CD4-positive, alpha-beta T cell treated with Interleukin-1 beta for 1 hour (primary cell): Measurements from ENCODE around the gene MACROD1.
"Not testable (repeated sequence)": the region's sequence is repeated elsewhere in the genome, so short reads cannot be mapped to it uniquely, and the experiment has no call there.

ENCODE experiments used
- DNase-seq, 2 donors: peaks; one replicate each; pipeline ENCODE4 v3.0.0-alpha.2; 2020 to 2022

MACROD1 gene

GRCh38 chr11:63991558-63991957 is 174.4 kb downstream of the MACROD1 start:
- no peak for DNase-seq

DNA sequence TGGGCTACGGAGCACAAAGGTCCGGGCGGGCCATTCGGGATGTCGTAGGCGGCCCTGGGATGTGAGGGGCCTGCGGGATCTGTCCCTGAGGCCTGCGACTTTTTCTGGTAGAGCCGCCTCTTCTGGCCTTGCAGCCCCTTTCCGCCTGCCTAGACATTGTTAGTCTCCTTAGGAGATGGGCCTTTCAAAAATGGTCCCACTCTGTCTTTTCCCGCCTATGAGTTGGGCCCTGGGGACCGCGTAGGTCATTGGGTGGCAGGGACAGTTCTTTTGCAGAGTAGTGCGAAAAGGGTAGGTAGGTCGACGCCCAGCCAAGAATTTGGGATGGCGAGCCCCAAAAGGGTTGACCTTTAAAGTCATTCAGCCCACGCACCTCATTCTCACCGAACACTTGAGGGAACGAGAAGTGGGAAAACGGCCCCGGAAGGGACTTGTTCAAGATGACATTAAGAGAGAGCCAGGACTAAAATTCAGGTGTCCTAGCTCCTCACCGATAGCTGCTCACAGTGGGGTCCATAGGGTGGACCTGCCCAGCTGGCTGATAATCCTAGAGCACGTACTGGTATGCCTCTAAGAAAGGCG is 178.9 kb downstream of the MACROD1 start:
- no peak for DNase-seq

DNA sequence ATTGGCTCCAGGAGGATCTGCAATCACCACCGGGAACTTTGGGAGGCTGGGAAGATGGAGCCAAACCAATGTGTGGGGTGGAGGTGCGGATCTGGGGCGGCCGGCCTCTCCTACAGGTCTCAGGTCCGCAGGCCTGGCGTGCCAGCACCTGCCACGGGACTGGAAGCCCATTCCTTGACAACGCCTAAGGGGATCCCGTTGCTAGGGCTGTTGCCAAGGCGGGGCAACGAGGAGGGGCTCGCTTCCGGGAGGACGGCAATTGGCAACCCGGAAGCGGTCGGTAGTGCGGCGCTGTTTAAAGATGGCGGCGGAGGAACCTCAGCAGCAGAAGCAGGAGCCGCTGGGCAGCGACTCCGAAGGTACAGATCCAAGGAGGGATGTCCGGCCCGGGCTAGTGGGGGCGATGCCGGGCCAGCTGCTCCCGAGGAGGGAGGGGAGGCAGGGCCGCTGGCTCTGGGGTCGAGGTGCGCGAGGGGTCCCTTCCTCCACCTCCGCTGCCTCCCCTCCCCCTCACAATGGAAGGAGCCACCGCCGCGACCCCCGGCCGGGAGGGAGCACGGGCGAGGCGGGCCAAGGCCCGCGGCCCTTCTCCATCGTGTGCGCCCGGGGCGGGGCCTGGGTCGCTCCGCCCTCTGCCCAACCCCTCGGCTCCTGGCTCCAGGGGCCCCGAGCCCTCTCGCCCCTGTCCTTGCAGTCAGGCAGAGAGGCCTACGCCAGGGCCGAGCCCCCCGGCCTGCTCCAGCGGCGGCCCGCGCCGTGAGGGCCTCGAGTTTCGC is 179.6 kb downstream of the MACROD1 start, which contains the start of gene OTUB1:
OTUB1 (plus strand) TSS at position 283 of the 776 bp plus-strand sequence; CDS start at position 302, 19 bp downstream.
- DNase-seq, result peak; percentile 86 to 88

DNA sequence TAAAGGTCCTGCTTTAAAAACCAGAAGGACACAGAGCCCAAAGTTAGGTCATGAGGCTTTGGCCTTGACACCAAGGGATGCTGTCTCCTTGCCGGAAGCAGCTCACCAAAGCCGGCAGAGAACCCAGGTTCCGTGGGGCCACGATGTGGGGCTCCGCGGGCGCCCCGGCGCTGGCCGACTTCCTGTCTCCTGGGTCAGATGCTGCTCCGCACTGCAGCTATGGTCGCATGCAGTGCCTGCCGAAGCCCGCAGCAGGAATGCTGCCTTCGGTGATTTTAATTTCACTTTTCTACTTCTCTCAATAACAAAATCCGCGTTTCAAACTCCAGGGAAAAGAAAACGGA is 180.1 kb downstream of the MACROD1 start:
- peak; percentile 71 to 76 for DNase-seq

- no peak for DNase-seq
Measured at GRCh38 chr11:63979426-63979825, 186.5 kb downstream of the MACROD1 start.

GRCh38 chr11:63978551-63979239 is 187.2 kb downstream of the MACROD1 start:
- no peak for DNase-seq

DNA sequence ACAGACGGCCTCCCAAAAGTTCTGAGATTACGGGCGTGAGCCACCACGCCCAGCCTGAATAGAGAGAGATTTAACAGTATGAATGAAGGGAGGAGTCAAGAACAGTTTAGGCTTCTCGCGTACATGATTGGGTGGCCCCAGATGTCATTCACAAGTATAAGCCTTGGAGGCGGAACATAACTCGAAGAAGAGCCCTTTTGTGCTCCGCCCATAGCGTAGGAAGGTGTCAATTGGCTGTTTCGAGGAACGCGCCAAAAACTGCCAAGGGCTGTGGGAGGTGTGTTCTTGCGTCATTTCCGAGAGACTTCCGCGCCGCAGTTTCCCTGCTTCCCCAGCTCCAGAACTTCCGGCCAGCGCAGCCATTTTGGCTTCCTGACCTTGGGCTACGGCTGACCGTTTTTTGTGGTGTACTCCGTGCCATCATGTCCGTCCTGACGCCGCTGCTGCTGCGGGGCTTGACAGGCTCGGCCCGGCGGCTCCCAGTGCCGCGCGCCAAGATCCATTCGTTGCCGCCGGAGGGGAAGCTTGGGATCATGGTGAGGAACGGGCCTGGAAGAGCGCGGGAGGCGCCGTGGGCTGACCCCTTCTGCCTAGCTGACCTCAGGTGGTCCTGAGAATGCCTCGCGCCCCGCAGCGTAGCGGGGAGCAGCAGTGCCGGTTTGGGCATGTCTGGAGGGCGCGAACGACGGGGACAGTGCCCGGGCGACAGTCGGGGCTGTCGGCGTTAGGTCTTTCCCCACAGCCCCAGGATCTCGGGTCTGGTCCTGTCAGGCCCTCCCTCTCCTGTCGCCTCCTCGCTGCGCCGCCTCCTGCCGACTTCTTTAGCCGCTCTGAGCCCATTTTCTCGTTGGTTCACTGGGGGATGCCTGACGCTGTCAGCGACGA is 191.4 kb downstream of the MACROD1 start, which contains the start of gene COX8A:
COX8A (plus strand) TSS at position 362 of the 885 bp plus-strand sequence; CDS start at position 423, 61 bp downstream.
- peak; percentile 98 for DNase-seq

- DNase-seq, result not testable (repeated sequence)
Measured at GRCh38 chr11:63973912-63974258, 192.0 kb downstream of the MACROD1 start.

DNA sequence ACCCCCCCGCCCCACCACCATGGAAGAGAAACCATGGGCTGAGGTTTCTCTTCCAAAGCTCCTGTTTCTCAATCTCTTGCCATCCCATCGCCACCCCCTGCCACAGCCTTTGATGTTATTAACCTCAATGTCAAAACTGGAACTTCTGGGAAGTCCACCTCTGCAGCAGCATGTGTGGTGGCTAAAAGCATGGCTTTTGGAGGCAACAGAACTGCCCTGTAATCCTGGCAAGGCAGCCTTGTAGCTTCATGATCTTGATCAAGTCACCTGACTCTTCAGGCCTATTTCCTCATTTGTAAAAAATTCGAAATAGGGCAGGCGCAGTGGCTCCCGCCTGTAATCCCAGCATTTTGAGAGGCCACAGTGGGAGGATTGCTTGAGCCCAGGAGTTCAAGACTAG is 195.0 kb downstream of the MACROD1 start:
- no peak for DNase-seq

- no peak for DNase-seq
Measured at GRCh38 chr11:63969461-63969860, 196.5 kb downstream of the MACROD1 start.

DNA sequence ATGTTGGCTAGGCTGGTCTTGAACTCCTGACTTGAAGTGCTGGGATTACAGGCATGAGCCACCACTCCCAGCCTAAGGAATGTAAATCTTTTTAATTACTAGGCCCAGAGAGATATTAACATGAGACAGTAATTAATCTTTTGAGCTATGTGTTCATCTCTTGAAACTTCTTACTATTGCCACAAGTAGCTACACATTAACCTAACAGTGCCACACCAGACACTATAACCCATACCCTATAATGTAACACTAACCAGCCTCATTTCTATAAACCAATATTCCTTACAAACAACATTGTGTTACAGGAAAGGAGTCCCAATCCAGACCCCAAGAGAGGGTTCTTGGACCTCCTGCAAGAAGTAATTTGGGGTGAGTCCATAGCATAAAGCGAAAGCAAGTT is 199.5 kb downstream of the MACROD1 start:
- DNase-seq, result no peak

DNA sequence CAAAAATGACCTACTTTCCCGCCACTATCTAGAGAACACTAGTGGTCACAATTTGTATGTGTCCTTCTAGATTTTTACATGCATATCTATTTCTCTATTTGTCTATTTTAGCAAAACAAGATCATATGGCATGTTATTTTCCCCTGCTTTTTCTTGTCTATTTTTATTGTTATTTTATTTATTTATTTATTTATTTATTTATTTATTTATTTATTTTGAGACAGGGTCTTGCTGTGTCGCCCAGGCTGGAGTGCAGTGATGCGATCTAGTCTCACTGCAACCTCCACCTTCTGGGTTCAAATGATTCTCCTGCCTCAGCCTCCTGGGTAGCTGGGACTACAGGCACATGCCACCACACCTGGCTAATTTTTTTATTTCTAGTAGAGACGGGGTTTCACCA is 202.0 kb downstream of the MACROD1 start:
- not testable (repeated sequence) for DNase-seq

DNA sequence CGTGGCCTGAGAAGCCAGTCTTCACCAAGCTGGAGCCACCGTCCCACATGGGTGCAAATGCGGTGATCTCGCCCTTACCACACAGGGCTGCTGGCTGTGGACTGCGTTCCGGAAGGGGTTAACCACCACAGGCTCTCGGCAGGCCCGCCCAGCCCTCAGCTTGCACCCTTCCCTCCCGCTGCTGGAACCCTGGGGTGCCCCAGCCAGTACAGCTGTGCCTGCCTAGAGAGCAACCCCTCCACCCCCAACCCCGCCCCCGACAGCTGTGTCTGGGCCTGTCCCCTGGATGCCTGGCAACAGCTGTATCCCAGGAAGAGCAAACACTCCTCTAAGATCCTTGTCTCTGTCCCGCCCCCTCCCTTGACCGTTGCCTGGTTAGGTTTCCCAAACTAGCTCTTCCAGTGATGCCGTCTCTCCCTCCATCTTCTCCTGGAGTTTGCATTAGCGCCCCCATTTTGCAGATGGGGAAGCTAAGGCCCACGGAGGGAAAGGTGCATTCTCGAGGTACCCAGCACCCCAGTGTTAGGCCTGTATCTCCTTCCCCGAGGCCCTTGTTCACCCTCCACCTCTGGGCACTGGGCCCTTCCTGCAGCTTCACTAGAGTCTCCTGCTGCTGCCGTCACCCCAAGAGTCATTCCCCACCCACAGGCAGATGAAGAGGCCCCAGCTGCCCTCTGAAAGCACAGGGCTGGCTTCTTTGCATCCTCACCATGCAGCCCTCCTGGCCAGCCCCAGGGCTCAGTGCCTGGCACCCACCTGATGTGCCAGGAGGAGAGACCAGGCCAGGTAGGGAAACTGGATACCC is 204.1 kb downstream of the MACROD1 start:
- peak; percentile 39 to 46 for DNase-seq

GRCh38 chr11:63958008-63958407 is 207.9 kb downstream of the MACROD1 start:
- no peak for DNase-seq

GRCh38 chr11:63952570-63952969 is 213.3 kb downstream of the MACROD1 start:
- DNase-seq, result no peak

DNA sequence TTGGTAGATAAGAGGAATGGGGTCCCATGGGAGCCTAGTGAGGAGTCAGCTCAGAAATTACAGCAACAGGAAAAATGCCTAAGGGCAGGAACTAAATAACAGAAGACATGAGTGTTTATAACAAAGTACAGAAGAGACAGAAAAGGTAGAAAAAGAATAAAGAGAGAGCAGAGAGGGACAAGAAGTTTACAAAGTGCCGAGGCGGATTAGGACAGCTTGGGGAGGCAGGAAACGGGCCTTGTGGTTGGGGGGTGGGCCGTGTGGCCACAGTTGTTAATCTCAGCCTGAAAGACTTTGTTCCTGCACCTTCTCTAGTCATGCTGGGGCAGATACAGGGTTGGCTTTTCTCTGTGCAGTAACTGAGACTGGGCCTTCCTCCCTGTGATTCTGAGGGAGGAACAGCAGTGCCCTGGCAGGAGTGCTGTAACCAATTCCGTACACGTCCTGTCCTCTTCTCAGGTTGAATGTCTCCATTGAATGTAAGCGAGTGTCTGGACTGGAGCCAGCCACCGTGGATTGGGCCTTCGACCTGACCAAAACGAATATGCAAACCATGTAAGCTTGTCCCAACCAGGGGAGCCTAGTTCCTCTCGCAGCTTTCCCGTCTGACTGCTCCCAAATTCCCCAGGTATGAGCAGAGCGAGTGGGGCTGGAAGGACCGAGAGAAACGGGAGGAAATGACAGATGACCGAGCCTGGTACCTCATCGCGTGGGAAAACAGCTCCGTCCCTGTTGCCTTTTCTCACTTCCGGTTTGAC is 214.0 kb downstream of the MACROD1 start:
- peak; percentile 27 to 40 for DNase-seq
